GM21737 (cell line): ENCODE data around the gene ARL5B.

Source experiments
- ATAC-seq: cut with Tn5 transposase; IDR thresholded peaks from one replicate; pipeline ENCODE4 v1.9.1; 2021; ENCODE audit warnings: mild to moderate bottlenecking, moderate library complexity; ENCODE audit not compliant: unreplicated experiment

Gene ARL5B

DNA sequence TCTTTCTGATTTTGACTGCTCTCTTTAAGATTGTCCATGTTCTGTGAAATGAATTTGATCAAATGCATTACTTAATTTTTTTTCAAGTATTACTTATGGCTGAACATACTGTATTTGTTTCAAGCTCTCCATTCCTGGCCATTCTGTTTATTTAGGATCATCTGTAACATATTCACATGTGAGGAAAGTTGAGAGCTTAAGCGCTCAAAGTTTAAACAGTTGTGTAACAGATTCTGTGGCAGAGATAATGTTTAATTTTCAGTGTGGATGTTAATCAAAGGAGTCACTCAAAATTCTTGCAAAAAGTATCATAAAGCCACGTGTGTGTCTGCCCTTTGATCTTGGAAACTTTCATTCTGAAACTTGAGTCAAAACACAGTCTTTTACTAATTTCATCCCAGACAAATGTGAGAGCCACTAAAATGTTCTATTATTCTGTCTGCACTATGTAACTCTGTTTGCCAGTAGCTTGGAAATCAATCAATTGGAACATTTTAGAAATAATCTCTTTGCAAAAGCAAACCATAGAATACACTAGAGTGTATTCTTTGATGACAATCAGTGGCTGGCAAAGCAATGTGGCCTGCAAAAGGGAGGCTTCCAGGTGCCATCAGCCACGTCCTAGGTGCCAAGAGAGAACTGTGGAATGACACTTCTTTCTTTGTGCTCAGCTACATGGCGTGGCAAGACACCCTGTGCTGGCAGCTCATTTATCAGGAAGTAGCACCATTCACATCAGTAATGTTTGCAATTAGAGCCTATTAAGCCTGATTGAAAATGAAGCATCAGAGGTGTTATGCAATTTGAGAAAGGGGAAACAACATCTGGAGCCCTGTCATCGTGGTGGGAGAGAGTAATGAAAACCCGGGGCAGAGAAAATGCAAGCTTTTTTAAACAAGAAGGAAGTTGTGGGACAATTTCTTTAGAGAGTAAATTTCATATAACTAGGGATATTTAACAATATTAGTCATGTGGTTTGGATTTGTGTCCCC, 40.9 kb downstream of the ARL5B start:
- ATAC-seq = no peak

DNA sequence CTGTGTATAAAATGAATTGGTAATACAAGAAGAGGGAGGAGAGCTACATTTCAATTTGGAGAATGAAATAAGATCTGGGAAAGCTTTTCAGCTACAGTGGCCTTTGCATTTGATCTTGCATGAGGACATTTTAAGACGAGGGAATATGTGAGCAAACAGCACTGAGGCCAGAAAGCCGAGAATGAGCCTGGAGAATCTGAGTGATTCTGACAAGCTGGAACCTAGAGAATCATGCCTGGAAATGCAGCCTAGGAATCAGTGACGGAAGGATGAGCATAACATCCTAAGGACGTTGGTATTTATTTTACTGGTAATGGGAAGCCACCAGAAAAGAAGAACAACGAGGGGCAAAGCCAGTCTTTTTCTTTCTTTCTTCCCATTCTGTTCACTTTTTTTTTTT, 44.3 kb downstream of the ARL5B start:
- ATAC-seq = no peak

DNA sequence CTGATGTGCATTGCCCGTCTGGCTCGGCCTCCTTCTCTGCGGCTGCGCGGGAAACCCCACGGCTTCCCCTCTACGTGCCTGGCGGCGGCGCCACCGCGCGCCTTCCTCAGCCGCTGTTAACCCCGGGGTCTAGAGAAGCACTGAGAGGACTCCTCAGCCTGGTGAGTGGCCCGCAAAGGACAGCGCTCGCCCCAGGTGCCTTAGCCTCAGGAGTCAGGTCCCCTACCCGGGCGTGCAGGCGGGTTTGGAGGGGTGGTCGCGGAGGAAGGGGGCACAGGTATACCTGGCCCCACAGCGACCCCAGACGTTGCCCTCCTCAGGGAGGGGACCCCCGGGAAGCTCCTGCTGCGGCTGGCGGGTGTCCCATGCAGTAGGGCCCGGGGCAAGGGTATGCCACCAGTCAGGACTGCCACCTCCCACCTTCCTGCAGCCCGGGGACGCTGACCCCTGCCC, 51.0 kb downstream of the ARL5B start:
- ATAC-seq = no peak

DNA sequence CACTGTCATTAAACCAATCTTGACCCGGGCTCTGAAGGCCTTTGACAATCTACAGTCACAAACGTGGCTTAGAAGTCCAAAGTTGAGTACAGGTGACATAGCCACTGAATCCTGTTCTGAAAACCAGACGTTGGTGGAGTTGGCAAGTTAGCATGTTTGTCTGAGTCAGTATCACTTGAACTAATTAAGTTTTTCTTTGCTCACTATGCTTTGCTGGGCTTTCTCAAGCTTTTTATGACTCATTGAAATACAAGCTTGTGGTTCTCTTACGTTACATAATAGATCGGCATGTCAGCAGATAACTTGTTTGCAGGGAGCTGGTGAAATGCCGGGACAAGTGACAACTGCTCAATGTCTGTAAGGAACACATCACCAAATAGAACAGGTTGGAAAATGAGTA, 53.8 kb downstream of the ARL5B start:
- no peak for ATAC-seq

DNA sequence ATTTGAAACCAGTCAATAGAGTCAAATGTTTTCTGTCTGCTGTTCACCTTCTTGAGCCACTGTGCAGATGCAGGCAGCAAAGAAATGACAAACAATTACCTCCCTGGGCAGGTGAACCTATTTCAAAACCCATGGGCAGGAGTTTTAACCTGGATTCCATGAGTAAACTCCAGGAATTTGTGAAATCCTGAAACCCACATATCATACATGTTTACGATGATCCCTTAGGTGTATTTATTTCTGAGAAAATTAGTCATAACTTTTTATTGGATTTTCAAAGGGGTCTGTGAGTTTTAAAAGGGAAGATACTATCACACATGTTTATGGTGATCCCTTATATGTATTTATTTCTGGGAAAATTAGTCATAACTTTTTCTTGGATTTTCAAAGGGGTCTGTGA, 59.8 kb downstream of the ARL5B start:
- ATAC-seq = no peak

DNA sequence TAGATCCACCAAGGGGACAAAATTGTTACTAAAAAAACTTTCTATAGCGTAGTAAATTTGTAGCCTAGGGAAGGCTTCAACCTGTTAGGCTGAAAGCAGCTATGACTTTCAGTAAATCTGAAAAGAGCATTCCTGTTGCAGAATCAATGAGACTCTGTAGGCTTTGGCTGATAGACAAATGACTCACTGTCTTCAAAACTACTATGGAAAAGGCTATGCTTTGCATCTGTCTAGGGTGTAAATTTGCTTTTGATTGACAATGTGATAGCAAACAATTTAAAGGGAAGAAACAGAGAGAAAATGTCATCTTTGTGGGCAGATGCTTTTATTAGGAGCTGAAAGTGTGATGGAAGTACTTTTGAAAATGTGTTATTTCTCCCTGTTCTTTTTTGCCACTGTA, 60.6 kb downstream of the ARL5B start:
- no peak for ATAC-seq

DNA sequence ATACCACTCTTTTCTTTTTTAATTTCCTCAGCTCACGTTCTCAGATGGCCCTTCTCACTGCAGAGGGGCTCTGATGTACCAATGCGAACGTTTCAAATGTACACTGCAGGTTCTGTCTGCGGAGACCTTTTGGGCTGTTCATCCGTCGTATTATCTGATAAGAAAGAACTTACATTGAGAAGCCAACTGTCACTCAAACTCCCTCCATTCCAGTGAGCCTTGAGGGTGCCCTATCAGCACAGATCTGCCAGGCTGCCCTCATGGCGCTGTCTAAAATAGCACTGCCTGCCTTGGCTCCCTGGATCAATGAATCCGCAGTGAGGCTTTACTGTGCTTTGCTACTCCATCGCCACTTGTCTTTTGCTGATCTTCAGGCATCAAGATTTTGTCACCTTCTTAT, 61.8 kb downstream of the ARL5B start:
- no peak for ATAC-seq

DNA sequence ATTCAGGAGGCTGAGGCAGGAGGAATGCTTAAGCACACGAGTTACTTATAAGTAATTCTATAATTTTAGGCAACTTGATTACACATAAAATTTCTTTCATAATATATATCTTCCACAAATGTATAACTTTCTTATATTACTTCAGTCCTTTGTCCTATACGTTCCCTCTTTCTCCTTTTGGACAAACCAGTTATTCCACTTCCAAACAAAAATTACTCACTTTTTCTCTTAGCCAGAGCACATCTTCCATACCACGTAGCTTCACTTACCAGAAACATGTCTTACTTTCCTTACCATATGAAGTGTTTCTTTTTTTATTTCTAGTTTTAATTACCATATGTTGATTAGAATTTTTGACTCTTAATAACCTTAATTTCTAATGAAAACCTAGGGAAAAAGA, 64.6 kb downstream of the ARL5B start:
- ATAC-seq = no peak
